ENCODE results near the gene KCNMA1.
"Not testable (repeated sequence)": the region's sequence is repeated elsewhere in the genome, so short reads cannot be mapped to it uniquely, and the experiment has no call there.

Gene KCNMA1

GRCh38 chr10:77526868-77527617 lies 110.6 kb downstream of the KCNMA1 start:
- peak; percentile 22 for DNase-seq

GRCh38 chr10:77524281-77524711 lies 113.3 kb downstream of the KCNMA1 start:
- DNase-seq = no peak

GRCh38 chr10:77522268-77522809 lies 115.3 kb downstream of the KCNMA1 start:
- no peak for DNase-seq

GRCh38 chr10:77520995-77521394 lies 116.6 kb downstream of the KCNMA1 start:
- DNase-seq = no peak

GRCh38 chr10:77520290-77520689 lies 117.3 kb downstream of the KCNMA1 start:
- DNase-seq = no peak

GRCh38 chr10:77519791-77520190 lies 117.8 kb downstream of the KCNMA1 start:
- not testable (repeated sequence) for DNase-seq

GRCh38 chr10:77518910-77519274 lies 118.7 kb downstream of the KCNMA1 start:
- DNase-seq = no peak

GRCh38 chr10:77518241-77518909 lies 119.2 kb downstream of the KCNMA1 start:
- no peak for DNase-seq

- DNase-seq = peak; percentile 39
These were observed 121.0 kb downstream of the KCNMA1 start for GRCh38 chr10:77516575-77516974.

- no peak for DNase-seq
These were observed 122.7 kb downstream of the KCNMA1 start for GRCh38 chr10:77514870-77515269.

GRCh38 chr10:77513781-77514331 lies 123.8 kb downstream of the KCNMA1 start:
- DNase-seq = no peak

GRCh38 chr10:77513220-77513619 lies 124.4 kb downstream of the KCNMA1 start:
- no peak for DNase-seq

- no peak for DNase-seq
These were observed 125.4 kb downstream of the KCNMA1 start for GRCh38 chr10:77512219-77512578.

- DNase-seq = no peak
These were observed 126.0 kb downstream of the KCNMA1 start for GRCh38 chr10:77511498-77512218.

GRCh38 chr10:77510695-77511094 lies 126.9 kb downstream of the KCNMA1 start:
- DNase-seq = no peak

- no peak for DNase-seq
These were observed 127.3 kb downstream of the KCNMA1 start for GRCh38 chr10:77510294-77510693.

GRCh38 chr10:77509391-77509790 lies 128.2 kb downstream of the KCNMA1 start:
- DNase-seq = no peak

GRCh38 chr10:77507291-77507880 lies 130.2 kb downstream of the KCNMA1 start:
- DNase-seq = no peak

- DNase-seq = no peak
These were observed 130.9 kb downstream of the KCNMA1 start for GRCh38 chr10:77506517-77507200.

- no peak for DNase-seq
These were observed 131.9 kb downstream of the KCNMA1 start for GRCh38 chr10:77505431-77506334.

- no peak for DNase-seq
These were observed 132.7 kb downstream of the KCNMA1 start for GRCh38 chr10:77504873-77505257.
